ENCODE data around the gene GNG2.

- TF ChIP-seq CTCF (IDR thresholded peaks at IDR 0.05) (no peak), EP300 (IDR thresholded peaks at IDR 0.05) (no peak), POLR2AphosphoS5 (IDR thresholded peaks at IDR 0.05) (no peak)
These were observed 53.9 kb downstream of the GNG2 start for GRCh38 chr14:51914310-51914709.

Data from suprapubic skin (tissue), 4 donors.